ENCODE measurements around the gene AGPAT4.

Gene AGPAT4

GRCh38 chr6:161273752-161274487, at the start of gene AGPAT4:
Gene AGPAT4 (minus strand): TSS chr6:161274061. CDS start chr6:161232213, 41,848 bp downstream.
- Histone ChIP-seq H3F3A (ENCODE audit: low read depth) (no peaks in the 10 kb centered on the region), H4K20me1 (ENCODE audit: insufficient read depth, low read length, poor library complexity, severe bottlenecking) (no peaks in the 10 kb centered on the region), H2AFZ (ENCODE audit: low read length) (peak within 1 kb of the TSS; percentile 98), H3K4me2 (ENCODE audit: low read depth, low read length, poor library complexity, severe bottlenecking) (peak within 1 kb of the TSS; percentile 92), H3K9me2 (replicated peaks; ENCODE audit: low read depth, low read length) (no peaks in the 10 kb centered on the region), H3K9me3 (ENCODE audit: insufficient read depth, low read depth, low read length) (no peaks in the 10 kb centered on the region), H3K4me1 (ENCODE audit: insufficient read depth, low read length, poor library complexity, severe bottlenecking) (peaks cover 29% of the 10 kb centered on the region), H3K4me3 (ENCODE audit: low read length, poor library complexity, severe bottlenecking) (peak within 1 kb of the TSS; percentile 84), H3K27me3 (ENCODE audit: insufficient read depth, low read length, poor library complexity, severe bottlenecking) (peaks cover 23% of the 10 kb centered on the region), H3K79me2 (ENCODE audit: insufficient read depth, low read length) (no peaks in the 10 kb centered on the region), H3K36me3 (ENCODE audit: insufficient read depth, low read length) (no peaks in the 10 kb centered on the region), H3K9ac (ENCODE audit: low read depth, low read length, poor library complexity, severe bottlenecking) (peak within 1 kb of the TSS; percentile 64)
- TF ChIP-seq CTCF (conservative IDR thresholded peaks at IDR 0.05; ENCODE audit: low read length) (no peak), EZH2phosphoT487 (IDR thresholded peaks at IDR 0.05; ENCODE audit: borderline replicate concordance) (no peak)

GRCh38 chr6:161319231-161319630, 45.4 kb upstream of the AGPAT4 start:
- Histone ChIP-seq H3K9me2 (replicated peaks; ENCODE audit: low read depth, low read length) (no peaks in the 10 kb centered on the region), H3K4me2 (ENCODE audit: low read depth, low read length, poor library complexity, severe bottlenecking) (no peak overlapping the region), H3F3A (ENCODE audit: low read depth) (no peaks in the 10 kb centered on the region), H3K4me1 (ENCODE audit: insufficient read depth, low read length, poor library complexity, severe bottlenecking) (no peaks in the 10 kb centered on the region), H4K20me1 (ENCODE audit: insufficient read depth, low read length, poor library complexity, severe bottlenecking) (no peaks in the 10 kb centered on the region), H3K27me3 (ENCODE audit: insufficient read depth, low read length, poor library complexity, severe bottlenecking) (no peaks in the 10 kb centered on the region), H3K9me3 (ENCODE audit: insufficient read depth, low read depth, low read length) (no peaks in the 10 kb centered on the region), H3K9ac (ENCODE audit: low read depth, low read length, poor library complexity, severe bottlenecking) (no peak overlapping the region), H2AFZ (ENCODE audit: low read length) (no peak overlapping the region), H3K4me3 (ENCODE audit: low read length, poor library complexity, severe bottlenecking) (no peak overlapping the region), H3K36me3 (ENCODE audit: insufficient read depth, low read length) (no peaks in the 10 kb centered on the region), H3K79me2 (ENCODE audit: insufficient read depth, low read length) (no peaks in the 10 kb centered on the region)
- TF ChIP-seq CTCF (conservative IDR thresholded peaks at IDR 0.05; ENCODE audit: low read length), result no peak
- TF ChIP-seq EZH2phosphoT487 (IDR thresholded peaks at IDR 0.05; ENCODE audit: borderline replicate concordance), result no peak

- Histone ChIP-seq H3F3A (ENCODE audit: low read depth) (no peaks in the 10 kb centered on the region), H3K4me1 (ENCODE audit: insufficient read depth, low read length, poor library complexity, severe bottlenecking) (no peaks in the 10 kb centered on the region), H3K36me3 (ENCODE audit: insufficient read depth, low read length) (no peaks in the 10 kb centered on the region), H3K4me3 (ENCODE audit: low read length, poor library complexity, severe bottlenecking) (no peak overlapping the region), H2AFZ (ENCODE audit: low read length) (no peak overlapping the region), H3K79me2 (ENCODE audit: insufficient read depth, low read length) (no peaks in the 10 kb centered on the region), H3K4me2 (ENCODE audit: low read depth, low read length, poor library complexity, severe bottlenecking) (no peak overlapping the region), H3K9ac (ENCODE audit: low read depth, low read length, poor library complexity, severe bottlenecking) (no peak overlapping the region), H3K27me3 (ENCODE audit: insufficient read depth, low read length, poor library complexity, severe bottlenecking) (no peaks in the 10 kb centered on the region), H3K9me3 (ENCODE audit: insufficient read depth, low read depth, low read length) (no peaks in the 10 kb centered on the region), H4K20me1 (ENCODE audit: insufficient read depth, low read length, poor library complexity, severe bottlenecking) (no peaks in the 10 kb centered on the region), H3K9me2 (replicated peaks; ENCODE audit: low read depth, low read length) (no peaks in the 10 kb centered on the region)
- TF ChIP-seq CTCF (conservative IDR thresholded peaks at IDR 0.05; ENCODE audit: low read length) (no peak), EZH2phosphoT487 (IDR thresholded peaks at IDR 0.05; ENCODE audit: borderline replicate concordance) (no peak)
Measured at GRCh38 chr6:161318456-161318855, 44.6 kb upstream of the AGPAT4 start.
